ENCODE results near the gene RPL15.

DNA sequence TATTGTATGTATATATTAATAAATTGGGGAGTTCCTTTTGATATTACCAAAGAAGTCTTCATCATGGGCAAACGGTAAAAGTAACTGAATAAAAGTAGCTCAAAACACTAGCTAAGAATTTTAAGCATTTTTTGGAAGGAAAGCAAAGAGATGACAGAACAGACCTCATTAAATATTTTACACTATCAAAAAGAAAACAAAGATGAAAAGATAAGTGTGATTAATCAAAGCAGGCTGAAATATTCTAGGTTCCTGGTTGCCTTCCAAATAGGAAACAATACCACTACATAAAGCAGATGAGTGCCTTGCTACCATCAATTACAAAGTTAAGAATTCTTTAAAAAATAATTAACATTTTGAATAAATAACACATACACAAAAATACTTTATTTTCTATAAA lies 3.8 kb upstream of the RPL15 start:
- TF ChIP-seq, protein P1, sequence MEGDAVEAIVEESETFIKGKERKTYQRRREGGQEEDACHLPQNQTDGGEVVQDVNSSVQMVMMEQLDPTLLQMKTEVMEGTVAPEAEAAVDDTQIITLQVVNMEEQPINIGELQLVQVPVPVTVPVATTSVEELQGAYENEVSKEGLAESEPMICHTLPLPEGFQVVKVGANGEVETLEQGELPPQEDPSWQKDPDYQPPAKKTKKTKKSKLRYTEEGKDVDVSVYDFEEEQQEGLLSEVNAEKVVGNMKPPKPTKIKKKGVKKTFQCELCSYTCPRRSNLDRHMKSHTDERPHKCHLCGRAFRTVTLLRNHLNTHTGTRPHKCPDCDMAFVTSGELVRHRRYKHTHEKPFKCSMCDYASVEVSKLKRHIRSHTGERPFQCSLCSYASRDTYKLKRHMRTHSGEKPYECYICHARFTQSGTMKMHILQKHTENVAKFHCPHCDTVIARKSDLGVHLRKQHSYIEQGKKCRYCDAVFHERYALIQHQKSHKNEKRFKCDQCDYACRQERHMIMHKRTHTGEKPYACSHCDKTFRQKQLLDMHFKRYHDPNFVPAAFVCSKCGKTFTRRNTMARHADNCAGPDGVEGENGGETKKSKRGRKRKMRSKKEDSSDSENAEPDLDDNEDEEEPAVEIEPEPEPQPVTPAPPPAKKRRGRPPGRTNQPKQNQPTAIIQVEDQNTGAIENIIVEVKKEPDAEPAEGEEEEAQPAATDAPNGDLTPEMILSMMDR (IDR thresholded peaks at IDR 0.05 in 4 of 5, conservative IDR thresholded peaks at IDR 0.05 in 1 of 5): no peak
- no peak for TF ChIP-seq POLR2A (IDR thresholded peaks at IDR 0.05)
